ENCODE results near the gene SGSM2.

GRCh38 chr17:2402544-2402943 lies 65.2 kb downstream of the SGSM2 start:
- TF ChIP-seq KLF16 (CRISPR knock-in tag; IDR thresholded peaks at IDR 0.05) (no peak), SMARCC2 (IDR thresholded peaks at IDR 0.05) (no peak), EZH2 (conservative IDR thresholded peaks at IDR 0.05; ENCODE audit: low read depth, low read length) (no peak), CTCF (CRISPR knock-in tag; IDR thresholded peaks at IDR 0.05) (no peak), MED1 (CRISPR knock-in tag; IDR thresholded peaks at IDR 0.05) (no peak), REST (IDR thresholded peaks at IDR 0.05; ENCODE audit: borderline replicate concordance in 1 of 2, low read depth in 1 of 2, low read length in 2 of 2) (no peak), SP4 (CRISPR knock-in tag; IDR thresholded peaks at IDR 0.05) (no peak)

Data from HepG2 (cell line).